ENCODE data around the gene DCAKD. TPM values are rescaled to one million over a fixed set of nuclear protein-coding genes. Genes with fewer than 3 reads are reported as not detected.

DCAKD gene
- total and polyA plus RNA-seq, 2 donors (not counting 3 experiments of a cell fraction or from before 2014, with no cell fraction given): 30.8 to 36.5 TPM

DNA sequence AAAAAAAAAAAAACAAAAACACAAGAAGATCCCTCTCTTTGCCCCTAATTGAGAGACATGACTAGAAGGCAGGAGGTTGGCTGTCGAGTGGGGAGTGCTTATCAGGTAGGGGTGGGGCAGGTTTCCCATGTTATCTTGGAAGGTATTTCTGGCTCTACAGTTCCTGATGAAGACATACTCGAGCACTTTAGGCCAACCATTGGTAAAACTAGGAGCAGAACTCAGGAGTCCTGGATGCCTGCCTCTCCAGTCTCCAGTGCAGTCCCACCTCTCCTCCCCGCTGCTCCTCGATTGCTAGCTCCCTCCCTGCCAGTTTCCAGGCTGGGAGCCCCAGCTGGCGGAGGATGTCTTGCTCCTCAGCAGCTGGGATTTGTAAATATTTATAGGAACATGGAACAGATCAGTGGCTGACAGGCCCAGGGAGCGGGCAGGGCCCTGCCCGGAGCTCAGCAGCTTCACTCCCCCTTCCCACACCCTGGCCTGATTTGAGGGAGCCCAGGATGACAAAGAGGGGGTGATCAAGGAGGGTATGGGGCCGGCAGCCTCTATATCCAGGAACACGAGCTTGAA is 71.9 kb downstream of the DCAKD start:
- H2AFZ ChIP-seq (ENCODE audit: low read depth, low read length): no peak overlapping the region

More for the DNA sequence above, 71.9 kb downstream of the DCAKD start:
- Histone ChIP-seq H3K79me2 (ENCODE audit: control insufficient read depth, insufficient read depth, low read length) (no peaks in the 10 kb centered on the region), H3K9me1 (replicated peaks; ENCODE audit: control insufficient read depth, extremely low read depth, insufficient read depth, low read length) (no peaks in the 10 kb centered on the region), H3K9ac (replicated peaks; ENCODE audit: extremely low read depth, insufficient read depth, low read length) (no peak overlapping the region), H3K27me3 (ENCODE audit: control insufficient read depth in 2 of 2, insufficient read depth in 2 of 2, low read length in 2 of 2) (peaks cover 0 to 14% of the 10 kb centered on the region in 2 experiments), H4K20me1 (replicated peaks; ENCODE audit: control insufficient read depth, extremely low read depth, insufficient read depth, low read length) (no peaks in the 10 kb centered on the region), H3K4me2 (ENCODE audit: insufficient read depth, low read length) (no peak overlapping the region), H3K36me3 (ENCODE audit: control insufficient read depth in 2 of 2, extremely low read depth in 1 of 2, insufficient read depth in 2 of 2, low read length in 2 of 2) (no peaks in the 10 kb centered on the region), H3K4me1 (ENCODE audit: control insufficient read depth, extremely low read depth, insufficient read depth, low read length) (peaks cover 15% of the 10 kb centered on the region), H3K27ac (ENCODE audit: insufficient read depth, low read depth, low read length) (no peak overlapping the region), H3K9me3 (replicated peaks; ENCODE audit: control insufficient read depth, insufficient read depth, low read length) (no peaks in the 10 kb centered on the region), H3K4me3 (replicated peaks in 1 of 3; ENCODE audit: insufficient read depth in 1 of 3, low read depth in 1 of 3, low read length in 3 of 3) (no peak overlapping the region)
- DNase-seq (ENCODE audit: low read depth, low spot score) (no peak), FAIRE-seq (no peak)
- no TSS peak for BruUV-seq (replicated peaks)
- dilution Hi-C loops (cut with MboI; ENCODE audit: extremely low pct_ligation_motif_present, low sequenced_read_pairs): no loop called here
- intact Hi-C loops (cut with micrococcal nuclease): no loop called here
- TF ChIP-seq POLR2AphosphoS5 (IDR thresholded peaks at IDR 0.05; ENCODE audit: insufficient read depth, low read depth, low read length) (no peak), FOS (IDR thresholded peaks at IDR 0.05; ENCODE audit: borderline replicate concordance, insufficient read depth, low read length) (no peak), POLR2A (IDR thresholded peaks at IDR 0.05; ENCODE audit: low read depth, low read length) (no peak), EZH2 (IDR thresholded peaks at IDR 0.05; ENCODE audit: borderline replicate concordance, low read depth, low read length, severe bottlenecking) (no peak), GATA2 (IDR thresholded peaks at IDR 0.05; ENCODE audit: insufficient read depth, insufficient read length, low read depth, low read length) (no peak), JUN (IDR thresholded peaks at IDR 0.05; ENCODE audit: borderline replicate concordance, insufficient read depth, insufficient read length, low read depth) (no peak), MYC (IDR thresholded peaks at IDR 0.05; ENCODE audit: low read depth, low read length) (no peak), MAX (IDR thresholded peaks at IDR 0.05; ENCODE audit: insufficient read depth, insufficient read length) (no peak)
- TF ChIP-seq, protein P1, sequence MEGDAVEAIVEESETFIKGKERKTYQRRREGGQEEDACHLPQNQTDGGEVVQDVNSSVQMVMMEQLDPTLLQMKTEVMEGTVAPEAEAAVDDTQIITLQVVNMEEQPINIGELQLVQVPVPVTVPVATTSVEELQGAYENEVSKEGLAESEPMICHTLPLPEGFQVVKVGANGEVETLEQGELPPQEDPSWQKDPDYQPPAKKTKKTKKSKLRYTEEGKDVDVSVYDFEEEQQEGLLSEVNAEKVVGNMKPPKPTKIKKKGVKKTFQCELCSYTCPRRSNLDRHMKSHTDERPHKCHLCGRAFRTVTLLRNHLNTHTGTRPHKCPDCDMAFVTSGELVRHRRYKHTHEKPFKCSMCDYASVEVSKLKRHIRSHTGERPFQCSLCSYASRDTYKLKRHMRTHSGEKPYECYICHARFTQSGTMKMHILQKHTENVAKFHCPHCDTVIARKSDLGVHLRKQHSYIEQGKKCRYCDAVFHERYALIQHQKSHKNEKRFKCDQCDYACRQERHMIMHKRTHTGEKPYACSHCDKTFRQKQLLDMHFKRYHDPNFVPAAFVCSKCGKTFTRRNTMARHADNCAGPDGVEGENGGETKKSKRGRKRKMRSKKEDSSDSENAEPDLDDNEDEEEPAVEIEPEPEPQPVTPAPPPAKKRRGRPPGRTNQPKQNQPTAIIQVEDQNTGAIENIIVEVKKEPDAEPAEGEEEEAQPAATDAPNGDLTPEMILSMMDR (IDR thresholded peaks at IDR 0.05; ENCODE audit: extremely low read depth in 1 of 2, insufficient read depth in 1 of 2, low read depth in 1 of 2, low read length in 2 of 2): no peak
- ChIA-PET POLR2A (no interaction called here), CTCF (interaction anchor here (1.3 to 1.5 kb wide), 2 partner anchors 12 to 40 kb away, joined by 4 to 5 read pairs; no protein-coding TSS in a partner anchor)
